HCT116 (cell line): ENCODE data around the gene ATP2B1. TPM values are rescaled to one million over a fixed set of nuclear protein-coding genes. Genes with fewer than 3 reads are reported as not detected.

Experiments
- ATAC-seq: fragments of 200-7000 bp; cut with Tn5 transposase; 2 replicates; pipeline ENCODE4 v1.9.1; 2020; ENCODE audit warnings: mild to moderate bottlenecking, moderate library complexity
- BruUV-seq: library from RNA; stranded (reverse); fragments of 400-500 nt; replicated peaks from 2 replicates; lab custom pipeline; 2021; lab: Mats Ljungman, UMichigan
- CTCF ChIA-PET: fragments of 300-600 bp; sonication (Branson Sonifier 250); formaldehyde crosslinking; loops from one replicate; lab custom pipeline; 2021; ENCODE audit warnings: antibody characterized with exemption; lab: Charles Lee
- POLR2A ChIA-PET: fragments of 300-600, 350-600 bp; sonication (Branson Sonifier 250); formaldehyde crosslinking; loops from one replicate; lab custom pipeline; 2021; ENCODE audit warnings: antibody characterized with exemption; lab: Charles Lee
- RAD21 ChIA-PET, 2 experiments: fragments of 300-600 bp; sonication (Branson Sonifier 250); formaldehyde crosslinking; loops; one replicate each; lab custom pipeline; 2023; ENCODE audit warnings: low total read pairs in 2 of 2; ENCODE audit not compliant: uncharacterized antibody in 2 of 2, unreplicated experiment in 2 of 2, low non-redundant PET in 1 of 2; lab: Charles Lee
- DNase-seq: peaks from one replicate; pipeline ENCODE4 v3.0.0-alpha.2; 2010; ENCODE audit warnings: low read depth, low spot score
- H2AFZ ChIP-seq: fragments of 200-600 bp; shearing (Covaris generic), sonication (generic); 2 replicates; pipeline ENCODE4 v1.6.1; 2017; ENCODE audit warnings: low read depth, mixed run types, mixed read lengths, antibody characterized with exemption, low read length; ENCODE audit not compliant: poor library complexity, severe bottlenecking
- H3K27ac ChIP-seq: 2 replicates; pipeline ENCODE4 v1.5.1; 2012; ENCODE audit warnings: low read depth, low read length
- H3K27me3 ChIP-seq: fragments of 200-600 bp; sonication (generic); 2 replicates; pipeline ENCODE4 v1.6.1; 2016; ENCODE audit warnings: mixed run types, low read length, mixed read lengths; ENCODE audit not compliant: insufficient read depth
- H3K36me3 ChIP-seq, 2 experiments: fragments of 200-500 bp in 1 of 2; fragments of 200-600 bp in 1 of 2; sonication (Bioruptor generic) in 1 of 2; sonication (generic) in 1 of 2; 2 replicates each; pipeline versions ENCODE4 v1.5.1 to v1.6.1; 2014 to 2016; ENCODE audit warnings: low read length in 2 of 2, inconsistent platforms in 1 of 2, mixed read lengths in 1 of 2, mixed run types in 1 of 2; ENCODE audit not compliant: insufficient read depth in 2 of 2, control insufficient read depth in 1 of 2
- H3K4me1 ChIP-seq, 2 experiments: fragments of 200-600 bp in 1 of 2; sonication (generic) in 1 of 2; 2 replicates each; pipeline versions ENCODE4 v1.5.1 to v1.6.1; 2012 to 2017; ENCODE audit warnings: low read length in 2 of 2, inconsistent platforms in 1 of 2, mild to moderate bottlenecking in 1 of 2, mixed read lengths in 1 of 2, mixed run types in 1 of 2, moderate library complexity in 1 of 2; ENCODE audit not compliant: insufficient read depth in 2 of 2, control insufficient read depth in 1 of 2
- H3K4me2 ChIP-seq: fragments of 200-600 bp; sonication (generic); 2 replicates; pipeline ENCODE4 v1.6.1; 2017; ENCODE audit warnings: mixed run types, low read length, mixed read lengths
- H3K4me3 ChIP-seq, 2 experiments: fragments of 200-600 bp in 1 of 2; sonication (generic) in 1 of 2; replicated peaks in 1 of 2; 2 replicates each; pipeline ENCODE4 v1.5.1; 2011 to 2016; ENCODE audit warnings: low read length in 2 of 2, control low read depth in 1 of 2, low read depth in 1 of 2, mild to moderate bottlenecking in 1 of 2, mixed read lengths in 1 of 2, mixed run types in 1 of 2
- H3K79me2 ChIP-seq: fragments of 200-600 bp; sonication (generic); 2 replicates; pipeline ENCODE4 v1.6.1; 2017; ENCODE audit warnings: mild to moderate bottlenecking, mixed run types, low read length, moderate library complexity, mixed read lengths; ENCODE audit not compliant: insufficient read depth
- H3K9ac ChIP-seq: fragments of 200-600 bp; sonication (generic); 2 replicates; pipeline ENCODE4 v1.6.1; 2016; ENCODE audit warnings: low read length, mixed read lengths
- H3K9me2 ChIP-seq: fragments of 200-600 bp; sonication (generic), shearing (Covaris generic); 2 replicates; pipeline ENCODE4 v1.6.1; 2017; ENCODE audit warnings: mixed run types, mild to moderate bottlenecking, moderate library complexity; ENCODE audit not compliant: insufficient read depth
- H3K9me3 ChIP-seq, 2 experiments: fragments of 200-500 bp in 1 of 2; fragments of 200-600 bp in 1 of 2; sonication (Bioruptor generic) in 1 of 2; sonication (generic) in 1 of 2; 2 replicates each; pipeline ENCODE4 v1.6.1; 2014 to 2017; ENCODE audit warnings: low read length in 2 of 2, mixed read lengths in 2 of 2, inconsistent platforms in 1 of 2, low read depth in 1 of 2, mild to moderate bottlenecking in 1 of 2, mixed run types in 1 of 2, moderate library complexity in 1 of 2; ENCODE audit not compliant: control insufficient read depth in 1 of 2, insufficient read depth in 1 of 2
- H4K20me1 ChIP-seq: fragments of 200-600 bp; sonication (generic), shearing (Covaris generic); 2 replicates; pipeline ENCODE4 v1.6.1; 2017; ENCODE audit warnings: mixed run types, mild to moderate bottlenecking, moderate library complexity; ENCODE audit not compliant: insufficient read depth
- RAD21 ChIP-seq: IDR thresholded peaks from 2 replicates; pipeline ENCODE4 v1.6.1; 2012; ENCODE audit warnings: low read depth, mild to moderate bottlenecking
- SIN3A ChIP-seq: IDR thresholded peaks from 2 replicates; pipeline ENCODE4 v1.6.1; 2012; ENCODE audit warnings: low read depth
- intact Hi-C: fragments of 100-400 bp; cut with micrococcal nuclease; formaldehyde crosslinking; loops from 2 replicates; pipeline ENCODE4 v1.10.0; 2022
- total RNA-seq: library from RNA; stranded (reverse); gene quantifications from one replicate; pipeline ENCODE4 v1.2.1, GENCODE V29; 2021; ENCODE audit not compliant: unreplicated experiment
- TF ChIP-seq, protein P1 (sequence below): IDR thresholded peaks from 2 replicates; pipeline ENCODE4 v1.6.1; 2012

Gene ATP2B1
- total RNA-seq, 1 experiment from 2014 or later = 62.4 TPM

GRCh38 chr12:89682284-89682683 is 26.4 kb downstream of the ATP2B1 start:
- H3K36me3 ChIP-seq = no peaks in the 10 kb centered on the region
- H3K27me3 ChIP-seq = no peaks in the 10 kb centered on the region
- ChIA-PET CTCF (no interaction called here), RAD21 (no interaction called here), POLR2A (no interaction called here)
- H3K9me2 ChIP-seq = no peaks in the 10 kb centered on the region
- peaks cover 0 to 3% of the 10 kb centered on the region in 2 experiments; a peak in 1 of 4 replicates for H3K9me3 ChIP-seq
- intact Hi-C loops = no loop called here
- H3K4me3 ChIP-seq = no peak overlapping the region
- H3K79me2 ChIP-seq = peaks cover 100% of the 10 kb centered on the region
- H3K4me1 ChIP-seq = no peaks in the 10 kb centered on the region
- DNase-seq (no peak), ATAC-seq (no peak)
- H2AFZ ChIP-seq = no peak overlapping the region
- TF ChIP-seq, protein P1, sequence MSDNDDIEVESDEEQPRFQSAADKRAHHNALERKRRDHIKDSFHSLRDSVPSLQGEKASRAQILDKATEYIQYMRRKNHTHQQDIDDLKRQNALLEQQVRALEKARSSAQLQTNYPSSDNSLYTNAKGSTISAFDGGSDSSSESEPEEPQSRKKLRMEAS = no peak
- no TSS peak for BruUV-seq
- 0 out of 2 replicates have a peak, but pooled peaks cover 3% of the 10 kb centered on the region for H4K20me1 ChIP-seq
- H3K27ac ChIP-seq = no peak overlapping the region
- H3K9ac ChIP-seq = no peak overlapping the region
- no peak overlapping the region for H3K4me2 ChIP-seq

GRCh38 chr12:89680409-89680808 is 28.2 kb downstream of the ATP2B1 start:
- no peaks in the 10 kb centered on the region for H3K9me2 ChIP-seq
- ATAC-seq = no peak
- ChIA-PET RAD21 (no interaction called here), CTCF (no interaction called here)
- no peak overlapping the region for H3K4me2 ChIP-seq
- BruUV-seq = no TSS peak
- no peak overlapping the region for H3K27ac ChIP-seq
- H3K9ac ChIP-seq = no peak overlapping the region
- peaks cover 100% of the 10 kb centered on the region for H3K79me2 ChIP-seq
- TF ChIP-seq RAD21 (no peak), SIN3A (no peak)
- TF ChIP-seq, all 23 proteins: peak for 0
- Histone ChIP-seq H3K4me3 (no peak overlapping the region), H3K27me3 (no peaks in the 10 kb centered on the region), H3K36me3 (no peaks in the 10 kb centered on the region), H2AFZ (no peak overlapping the region), H4K20me1 (0 out of 2 replicates have a peak, but pooled peaks cover 4% of the 10 kb centered on the region), H3K4me1 (no peaks in the 10 kb centered on the region), H3K9me3 (peaks cover 0 to 3% of the 10 kb centered on the region in 2 experiments; a peak in 1 of 4 replicates)
- intact Hi-C loops = no loop called here
- POLR2A ChIA-PET = no interaction called here
- DNase-seq = no peak
